ENCODE results near the gene NAA10.

- TF ChIP-seq POLR2A (IDR thresholded peaks at IDR 0.05), result no peak
- no peak for TF ChIP-seq CTCF (IDR thresholded peaks at IDR 0.05)
- no peak for TF ChIP-seq EP300 (IDR thresholded peaks at IDR 0.05)
Measured at GRCh38 chrX:153966841-153967535, 32.2 kb upstream of the NAA10 start.

All from tibial nerve (tissue), 4 donors.